HEK293T (cell line): ENCODE measurements around the gene FBXO9.

Experiments
- ELF4 ChIP-seq: fragments of 450-650 bp; IDR thresholded peaks from 2 replicates; pipeline ENCODE4 v1.6.1; 2017; ENCODE audit warnings: antibody characterized with exemption
- FOXK2 ChIP-seq: fragments of 450-650 bp; IDR thresholded peaks from 2 replicates; pipeline ENCODE4 v1.6.1; 2016; ENCODE audit warnings: mild to moderate bottlenecking
- L3MBTL2 ChIP-seq: fragments of 450-650 bp; conservative IDR thresholded peaks from 2 replicates; pipeline ENCODE4 v1.6.1; 2016; ENCODE audit warnings: mild to moderate bottlenecking

DNA sequence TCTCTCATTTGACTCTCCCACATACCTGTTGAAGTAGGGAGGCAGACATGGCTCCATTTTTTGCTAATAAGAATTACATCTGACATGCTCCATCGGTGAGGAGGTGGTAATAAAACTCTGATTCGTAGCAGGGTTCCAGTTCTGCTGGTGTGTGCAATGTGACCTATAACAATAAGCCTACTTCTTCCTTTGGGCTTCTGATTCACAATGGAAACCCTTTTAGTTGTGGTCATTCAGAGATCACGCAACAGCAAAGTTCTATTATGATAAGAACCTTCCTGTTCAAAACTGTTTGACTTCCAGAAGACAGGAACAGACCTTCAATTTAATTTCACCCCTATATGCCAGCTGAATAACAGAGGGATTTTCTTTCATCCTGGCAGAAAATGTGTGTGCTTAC lies 38.7 kb upstream of the FBXO9 start:
- TF ChIP-seq FOXK2 (no peak), ELF4 (no peak), L3MBTL2 (no peak)
